SK-N-SH (cell line): Measurements from ENCODE around the gene PRCC. TPM values are rescaled to one million over a fixed set of nuclear protein-coding genes. Genes with fewer than 3 reads are reported as not detected.

Experiments
- CTCF ChIA-PET: fragments of 300-600, 350-600 bp; formaldehyde crosslinking; extraction: SDS; loops from one replicate; lab custom pipeline; 2021; lab: Yijun Ruan, JAX
- POLR2A ChIA-PET: fragments of 350-600 bp; sonication (Branson Sonifier 250); formaldehyde crosslinking; extraction: SDS; loops from one replicate; lab custom pipeline; 2020; ENCODE audit warnings: antibody characterized with exemption, inconsistent platforms; lab: Yijun Ruan, JAX
- DNase-seq: peaks from one replicate; pipeline ENCODE4 v3.0.0; 2012
- H2AFZ ChIP-seq: fragments of 200-600 bp; sonication (generic); 2 replicates; pipeline ENCODE4 v1.8.1; 2016; ENCODE audit warnings: antibody characterized with exemption, mild to moderate bottlenecking, low read depth
- H3F3A ChIP-seq: fragments of 200-600 bp; sonication (generic); replicated peaks from 2 replicates; pipeline ENCODE3; 2016; ENCODE audit warnings: antibody characterized with exemption, mild to moderate bottlenecking; ENCODE audit not compliant: insufficient read depth
- H3K27ac ChIP-seq, 2 experiments: fragments of 200-500 bp in 1 of 2; fragments of 200-600 bp in 1 of 2; sonication (Bioruptor generic) in 1 of 2; sonication (generic), shearing (Covaris generic) in 1 of 2; 2 replicates each; pipeline versions ENCODE4 v1.5.1 to v1.6.1; 2014 to 2016; ENCODE audit warnings: low read depth in 2 of 2, inconsistent platforms in 1 of 2, low read length in 1 of 2, mild to moderate bottlenecking in 1 of 2, mixed read lengths in 1 of 2
- H3K27me3 ChIP-seq: fragments of 200-600 bp; sonication (generic), shearing (Covaris generic); 2 replicates; pipeline ENCODE4 v1.6.1; 2016; ENCODE audit warnings: mixed run types; ENCODE audit not compliant: insufficient read depth
- H3K36me3 ChIP-seq, 2 experiments: fragments of 200-500 bp in 1 of 2; fragments of 200-600 bp in 1 of 2; sonication (Bioruptor generic) in 1 of 2; sonication (generic) in 1 of 2; replicated peaks in 1 of 2; 2 replicates each; pipeline versions ENCODE3 to v1.5.1; 2014 to 2016; ENCODE audit warnings: low read length in 1 of 2, mild to moderate bottlenecking in 1 of 2; ENCODE audit not compliant: insufficient read depth in 2 of 2, control insufficient read depth in 1 of 2
- H3K4me1 ChIP-seq, 2 experiments: fragments of 200-500 bp in 1 of 2; fragments of 200-600 bp in 1 of 2; sonication (Bioruptor generic) in 1 of 2; sonication (generic), shearing (Covaris generic) in 1 of 2; 2 replicates each; pipeline versions ENCODE4 v1.5.1 to v1.6.1; 2014 to 2016; ENCODE audit warnings: low read depth in 1 of 2, low read length in 1 of 2, mixed run types in 1 of 2; ENCODE audit not compliant: insufficient read depth in 2 of 2, control insufficient read depth in 1 of 2
- H3K4me2 ChIP-seq: fragments of 200-600 bp; sonication (generic), shearing (Covaris generic); 2 replicates; pipeline ENCODE4 v1.6.1; 2017; ENCODE audit warnings: mixed run types
- H3K4me3 ChIP-seq, 2 experiments: fragments of 200-500 bp in 1 of 2; fragments of 200-600 bp in 1 of 2; sonication (Bioruptor generic) in 1 of 2; sonication (generic), shearing (Covaris generic) in 1 of 2; 2 replicates each; pipeline versions ENCODE4 v1.5.1 to v1.8.1; 2014 to 2016; ENCODE audit warnings: low read depth in 2 of 2, inconsistent platforms in 1 of 2, low read length in 1 of 2, mild to moderate bottlenecking in 1 of 2, mixed read lengths in 1 of 2, moderate library complexity in 1 of 2
- H3K79me2 ChIP-seq: fragments of 200-600 bp; sonication (generic); 2 replicates; pipeline ENCODE4 v1.8.1; 2017; ENCODE audit warnings: mild to moderate bottlenecking; ENCODE audit not compliant: insufficient read depth
- H3K9ac ChIP-seq: fragments of 200-600 bp; sonication (generic); 2 replicates; pipeline ENCODE4 v1.6.1; 2017; ENCODE audit warnings: mixed run types
- H3K9me2 ChIP-seq: fragments of 200-600 bp; sonication (generic); 2 replicates; pipeline ENCODE4 v1.6.1; 2017; ENCODE audit warnings: mixed run types
- H3K9me3 ChIP-seq: fragments of 200-600 bp; sonication (generic); 2 replicates; pipeline ENCODE4 v1.6.1; 2017; ENCODE audit warnings: mixed run types, mild to moderate bottlenecking, moderate library complexity
- H4K20me1 ChIP-seq: fragments of 200-600 bp; sonication (generic); 2 replicates; pipeline ENCODE4 v1.6.1; 2017; ENCODE audit warnings: mild to moderate bottlenecking, mixed run types; ENCODE audit not compliant: insufficient read depth
- CHD2 ChIP-seq: fragments of 150-350 bp; IDR thresholded peaks from 2 replicates; pipeline ENCODE4 v1.6.1; 2018; ENCODE audit warnings: low read length; ENCODE audit not compliant: partially characterized antibody
- EP300 ChIP-seq, 2 experiments: IDR thresholded peaks; 2 replicates each; pipeline versions ENCODE4 v1.4.0 to v1.6.1; 2012; ENCODE audit warnings: borderline replicate concordance in 1 of 2, low read depth in 1 of 2, low read length in 1 of 2
- FOXJ3 ChIP-seq: sonication (generic); formaldehyde crosslinking; IDR thresholded peaks from 2 replicates; pipeline ENCODE4 v1.5.1; 2020; ENCODE audit warnings: mild to moderate bottlenecking, missing genetic modification reagents
- FOXM1 ChIP-seq: IDR thresholded peaks from 2 replicates; pipeline ENCODE4 v1.4.0; 2012; ENCODE audit warnings: low read depth, mild to moderate bottlenecking
- GABPA ChIP-seq: IDR thresholded peaks from 2 replicates; pipeline ENCODE4 v1.4.0; 2012; ENCODE audit warnings: low read depth, mild to moderate bottlenecking
- GATA2 ChIP-seq: sonication (generic); formaldehyde crosslinking; IDR thresholded peaks from 2 replicates; pipeline ENCODE4 v1.5.0; 2020; ENCODE audit warnings: mild to moderate bottlenecking, missing genetic modification reagents
- JUND ChIP-seq: IDR thresholded peaks from 2 replicates; pipeline ENCODE4 v1.4.0; 2012
- MEF2A ChIP-seq: IDR thresholded peaks from 2 replicates; pipeline ENCODE4 v1.4.0; 2012; ENCODE audit warnings: low read depth, borderline replicate concordance
- MXI1 ChIP-seq: IDR thresholded peaks from 2 replicates; pipeline ENCODE4 v1.6.1; 2012; ENCODE audit warnings: mild to moderate bottlenecking, low read depth, low read length, improper control_type of control experiment
- RCOR1 ChIP-seq: fragments of 150-350 bp; IDR thresholded peaks from 2 replicates; pipeline ENCODE4 v1.6.1; 2017; ENCODE audit warnings: antibody characterized with exemption, low read length
- SMC3 ChIP-seq: IDR thresholded peaks from 2 replicates; pipeline ENCODE4 v1.6.1; 2012; ENCODE audit warnings: low read depth, low read length, improper control_type of control experiment
- TCF12 ChIP-seq: IDR thresholded peaks from 2 replicates; pipeline ENCODE4 v1.4.0; 2012
- WGBS: methylation state at CpG from one replicate; pipeline ENCODE4 v1.1.6; 2017; ENCODE audit warnings: low lambda C conversion rate; 5-methylcytosine and 5-hydroxymethylcytosine counted together
- polyA plus RNA-seq, 3 experiments: library from polyadenylated mRNA; depleted of rRNA; stranded (reverse); fragments of >200 nt; gene quantifications; 2 replicates each; pipeline ENCODE4 v1.2.3, GENCODE V29; 2012
- TF ChIP-seq, protein P1 (sequence below): IDR thresholded peaks from 2 replicates; pipeline ENCODE4 v1.4.0; 2012; ENCODE audit warnings: low read depth
- TF ChIP-seq, protein P2 (sequence below): IDR thresholded peaks from 2 replicates; pipeline ENCODE4 v1.4.0; 2012; ENCODE audit warnings: low read depth, borderline replicate concordance
- TF ChIP-seq, protein P3 (sequence below): fragments of 200-600 bp; sonication (generic); IDR thresholded peaks from 2 replicates; pipeline ENCODE4 v1.6.1; 2017; ENCODE audit warnings: antibody characterized with exemption, mild to moderate bottlenecking, moderate library complexity
- TF ChIP-seq, protein P4 (sequence below): fragments of 150-350 bp; IDR thresholded peaks from 2 replicates; pipeline ENCODE4 v1.6.1; 2016; ENCODE audit warnings: mild to moderate bottlenecking, low read depth, low read length
- TF ChIP-seq, protein P5 (sequence below): IDR thresholded peaks from 2 replicates; pipeline ENCODE4; 2012
- TF ChIP-seq, protein P6 (sequence below): fragments of 150-350 bp; IDR thresholded peaks from 2 replicates; pipeline ENCODE4 v1.6.1; 2017; ENCODE audit warnings: antibody characterized with exemption, low read length, low read depth, borderline replicate concordance

PRCC gene
- polyA plus RNA-seq, 1 of the 3 experiments (the other 2 are of a cell fraction), result 39.2 TPM

DNA sequence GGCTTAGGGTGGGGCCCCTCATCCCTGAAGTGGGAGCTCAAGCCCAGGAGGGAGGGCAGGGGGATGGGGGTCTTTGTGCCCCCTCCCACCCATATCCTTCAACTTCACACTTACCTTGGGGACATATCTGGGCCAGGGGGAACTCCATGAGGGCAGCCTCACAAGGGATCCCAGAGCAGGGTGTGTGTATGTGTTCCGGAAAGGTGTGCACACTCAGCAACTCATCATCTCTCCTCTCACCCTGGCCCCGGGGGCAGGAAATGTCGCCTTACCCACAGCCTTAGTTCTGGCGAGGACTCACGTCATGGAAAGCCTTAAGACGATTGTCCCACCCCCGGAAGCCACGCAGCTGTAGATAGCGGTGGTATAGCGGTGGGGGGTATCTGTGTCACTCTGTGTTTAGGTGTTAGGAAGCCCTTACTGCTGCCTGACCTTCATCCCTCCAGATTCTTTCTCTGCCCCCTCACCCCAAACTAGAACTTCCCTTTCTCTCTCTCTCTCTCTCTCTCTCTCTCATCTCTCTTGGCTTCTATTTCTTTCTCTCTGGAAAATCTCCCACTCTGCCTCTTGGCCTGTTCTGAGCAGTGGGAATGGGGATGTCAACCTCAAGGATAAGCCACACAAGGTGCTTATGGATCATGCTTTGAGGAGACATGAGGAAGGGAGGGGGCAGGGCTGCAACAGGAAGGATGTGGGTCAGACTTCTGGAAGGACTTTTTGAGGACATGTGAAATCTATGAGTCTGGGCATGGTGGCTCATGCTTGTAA, 49.4 kb downstream of the PRCC start, which contains the start of gene SH2D2A:
Gene SH2D2A (minus strand): TSS at position 288 of the 768 bp plus-strand sequence. CDS start 140 bp downstream, at position 148.
- H3K4me3 ChIP-seq, result no peak within 1 kb of the TSS
- no peaks in the 10 kb centered on the region for H3K79me2 ChIP-seq
- H2AFZ ChIP-seq, result no peak within 1 kb of the TSS
- no peaks in the 10 kb centered on the region for H3K9me2 ChIP-seq
- no peaks in the 10 kb centered on the region for H4K20me1 ChIP-seq
- DNase-seq, result no peak
- H3K4me1 ChIP-seq, result peaks cover 15 to 26% of the 10 kb centered on the region in 2 experiments
- 84% methylated on average over 10 of the region's 10 CpGs for WGBS
- POLR2A ChIA-PET, result interaction anchor here (0.5 kb wide), 1 partner anchor 42 kb away, joined by 5 read pairs; no protein-coding TSS in a partner anchor
- H3K36me3 ChIP-seq, result no peaks in the 10 kb centered on the region
- no peaks in the 10 kb centered on the region for H3K27me3 ChIP-seq
- H3K9me3 ChIP-seq, result no peaks in the 10 kb centered on the region
- peak within 1 kb of the TSS in 1 of 2 experiments; percentile 61; a peak in 3 of 4 replicates for H3K27ac ChIP-seq
- no peaks in the 10 kb centered on the region for H3F3A ChIP-seq
- TF ChIP-seq, protein P1, sequence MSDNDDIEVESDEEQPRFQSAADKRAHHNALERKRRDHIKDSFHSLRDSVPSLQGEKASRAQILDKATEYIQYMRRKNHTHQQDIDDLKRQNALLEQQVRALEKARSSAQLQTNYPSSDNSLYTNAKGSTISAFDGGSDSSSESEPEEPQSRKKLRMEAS, result no peak
- TF ChIP-seq MXI1 (no peak), EP300 (IDR thresholded peaks at IDR 0.05; ENCODE audit: borderline replicate concordance in 1 of 2, low read depth in 1 of 2, low read length in 1 of 2) (no peak), SMC3 (no peak), RCOR1 (no peak), MEF2A (no peak)
- TF ChIP-seq, protein P2, sequence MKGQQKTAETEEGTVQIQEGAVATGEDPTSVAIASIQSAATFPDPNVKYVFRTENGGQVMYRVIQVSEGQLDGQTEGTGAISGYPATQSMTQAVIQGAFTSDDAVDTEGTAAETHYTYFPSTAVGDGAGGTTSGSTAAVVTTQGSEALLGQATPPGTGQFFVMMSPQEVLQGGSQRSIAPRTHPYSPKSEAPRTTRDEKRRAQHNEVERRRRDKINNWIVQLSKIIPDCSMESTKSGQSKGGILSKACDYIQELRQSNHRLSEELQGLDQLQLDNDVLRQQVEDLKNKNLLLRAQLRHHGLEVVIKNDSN, result no peak
- TF ChIP-seq, protein P3, sequence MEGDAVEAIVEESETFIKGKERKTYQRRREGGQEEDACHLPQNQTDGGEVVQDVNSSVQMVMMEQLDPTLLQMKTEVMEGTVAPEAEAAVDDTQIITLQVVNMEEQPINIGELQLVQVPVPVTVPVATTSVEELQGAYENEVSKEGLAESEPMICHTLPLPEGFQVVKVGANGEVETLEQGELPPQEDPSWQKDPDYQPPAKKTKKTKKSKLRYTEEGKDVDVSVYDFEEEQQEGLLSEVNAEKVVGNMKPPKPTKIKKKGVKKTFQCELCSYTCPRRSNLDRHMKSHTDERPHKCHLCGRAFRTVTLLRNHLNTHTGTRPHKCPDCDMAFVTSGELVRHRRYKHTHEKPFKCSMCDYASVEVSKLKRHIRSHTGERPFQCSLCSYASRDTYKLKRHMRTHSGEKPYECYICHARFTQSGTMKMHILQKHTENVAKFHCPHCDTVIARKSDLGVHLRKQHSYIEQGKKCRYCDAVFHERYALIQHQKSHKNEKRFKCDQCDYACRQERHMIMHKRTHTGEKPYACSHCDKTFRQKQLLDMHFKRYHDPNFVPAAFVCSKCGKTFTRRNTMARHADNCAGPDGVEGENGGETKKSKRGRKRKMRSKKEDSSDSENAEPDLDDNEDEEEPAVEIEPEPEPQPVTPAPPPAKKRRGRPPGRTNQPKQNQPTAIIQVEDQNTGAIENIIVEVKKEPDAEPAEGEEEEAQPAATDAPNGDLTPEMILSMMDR, result no peak
- CTCF ChIA-PET, result interaction anchor here (2.1 to 5.5 kb wide), 4 partner anchors 17 to 44 kb away, joined by 9 to 27 read pairs (median 16); partner anchors contain the start of genes INSRR and NTRK1
- H3K9ac ChIP-seq, result no peak within 1 kb of the TSS
- 0 out of 2 replicates have a peak within 1 kb of the TSS, but pooled peaks have one; percentile 20 for H3K4me2 ChIP-seq

DNA sequence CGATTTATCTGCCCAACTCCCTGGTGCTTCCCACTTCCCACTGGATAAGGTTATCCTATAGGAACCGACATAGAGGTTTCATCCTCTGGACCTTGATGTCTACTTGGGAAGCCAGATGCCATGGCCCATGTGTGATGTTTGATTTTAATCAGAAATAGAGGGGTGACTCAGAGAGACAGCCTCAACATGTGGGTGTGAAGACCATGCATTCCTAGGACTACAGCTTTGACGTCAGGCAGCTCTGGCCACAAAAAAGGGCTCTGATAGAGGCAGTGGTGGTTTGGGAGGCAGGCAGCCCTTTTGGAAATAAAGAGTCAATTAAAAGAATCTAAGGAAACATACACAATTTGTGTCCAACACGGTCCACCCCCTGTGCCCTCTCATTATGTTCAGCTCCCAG, 54.5 kb downstream of the PRCC start:
- H3K9ac ChIP-seq, result no peak overlapping the region
- CTCF ChIA-PET, result interaction anchor here (1.2 to 3.9 kb wide), 5 partner anchors 16 to 106 kb away, joined by 3 to 25 read pairs (median 4); partner anchors contain the start of gene NTRK1
- DNase-seq, result no peak

More for the DNA sequence above, 54.5 kb downstream of the PRCC start:
- H3K9me3 ChIP-seq, result no peaks in the 10 kb centered on the region
- no peak overlapping the region for H2AFZ ChIP-seq
- no peak for TF ChIP-seq MEF2A
- TF ChIP-seq GABPA, result no peak
- TF ChIP-seq, protein P4, sequence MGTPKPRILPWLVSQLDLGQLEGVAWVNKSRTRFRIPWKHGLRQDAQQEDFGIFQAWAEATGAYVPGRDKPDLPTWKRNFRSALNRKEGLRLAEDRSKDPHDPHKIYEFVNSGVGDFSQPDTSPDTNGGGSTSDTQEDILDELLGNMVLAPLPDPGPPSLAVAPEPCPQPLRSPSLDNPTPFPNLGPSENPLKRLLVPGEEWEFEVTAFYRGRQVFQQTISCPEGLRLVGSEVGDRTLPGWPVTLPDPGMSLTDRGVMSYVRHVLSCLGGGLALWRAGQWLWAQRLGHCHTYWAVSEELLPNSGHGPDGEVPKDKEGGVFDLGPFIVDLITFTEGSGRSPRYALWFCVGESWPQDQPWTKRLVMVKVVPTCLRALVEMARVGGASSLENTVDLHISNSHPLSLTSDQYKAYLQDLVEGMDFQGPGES, result no peak
- TF ChIP-seq JUND, result no peak
- TF ChIP-seq GATA2 (CRISPR knock-in tag), result no peak
- TF ChIP-seq, protein P2, result no peak
- TF ChIP-seq, protein P5, sequence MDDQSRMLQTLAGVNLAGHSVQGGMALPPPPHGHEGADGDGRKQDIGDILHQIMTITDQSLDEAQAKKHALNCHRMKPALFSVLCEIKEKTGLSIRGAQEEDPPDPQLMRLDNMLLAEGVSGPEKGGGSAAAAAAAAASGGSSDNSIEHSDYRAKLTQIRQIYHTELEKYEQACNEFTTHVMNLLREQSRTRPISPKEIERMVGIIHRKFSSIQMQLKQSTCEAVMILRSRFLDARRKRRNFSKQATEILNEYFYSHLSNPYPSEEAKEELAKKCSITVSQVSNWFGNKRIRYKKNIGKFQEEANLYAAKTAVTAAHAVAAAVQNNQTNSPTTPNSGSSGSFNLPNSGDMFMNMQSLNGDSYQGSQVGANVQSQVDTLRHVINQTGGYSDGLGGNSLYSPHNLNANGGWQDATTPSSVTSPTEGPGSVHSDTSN, result no peak
- TF ChIP-seq FOXJ3, result no peak
- no peak for TF ChIP-seq TCF12
- no peak for TF ChIP-seq FOXM1
- no peak for TF ChIP-seq CHD2
- TF ChIP-seq, protein P1, result no peak
- TF ChIP-seq, protein P6, sequence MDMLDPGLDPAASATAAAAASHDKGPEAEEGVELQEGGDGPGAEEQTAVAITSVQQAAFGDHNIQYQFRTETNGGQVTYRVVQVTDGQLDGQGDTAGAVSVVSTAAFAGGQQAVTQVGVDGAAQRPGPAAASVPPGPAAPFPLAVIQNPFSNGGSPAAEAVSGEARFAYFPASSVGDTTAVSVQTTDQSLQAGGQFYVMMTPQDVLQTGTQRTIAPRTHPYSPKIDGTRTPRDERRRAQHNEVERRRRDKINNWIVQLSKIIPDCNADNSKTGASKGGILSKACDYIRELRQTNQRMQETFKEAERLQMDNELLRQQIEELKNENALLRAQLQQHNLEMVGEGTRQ, result no peak
- H3F3A ChIP-seq, result no peaks in the 10 kb centered on the region
- H3K4me2 ChIP-seq, result no peak overlapping the region
- H4K20me1 ChIP-seq, result no peaks in the 10 kb centered on the region
- POLR2A ChIA-PET, result no interaction called here
- no peak overlapping the region for H3K4me3 ChIP-seq
- H3K27me3 ChIP-seq, result no peaks in the 10 kb centered on the region
- WGBS, result 73% methylated on average over 4 of the region's 4 CpGs
- H3K36me3 ChIP-seq, result no peaks in the 10 kb centered on the region
- no peaks in the 10 kb centered on the region for H3K9me2 ChIP-seq
- no peaks in the 10 kb centered on the region for H3K79me2 ChIP-seq
- no peaks in the 10 kb centered on the region for H3K4me1 ChIP-seq
- no peak overlapping the region for H3K27ac ChIP-seq
